Upper lobe of right lung (tissue), 1 donor: ENCODE data around the gene GID8. TPM values are rescaled to one million over a fixed set of nuclear protein-coding genes. Genes with fewer than 3 reads are reported as not detected.

ENCODE experiments used
- ATAC-seq: fragments of 200-7000 bp; cut with Tn5 transposase; one replicate; pipeline ENCODE4 v1.9.1; 2020; ENCODE audit warnings: mild to moderate bottlenecking, moderate library complexity
- DNase-seq: peaks from one replicate; pipeline ENCODE4 v3.0.0-alpha.2; 2020
- H3K27ac ChIP-seq: fragments of 200-600 bp; one replicate; pipeline ENCODE4 v1.8.0; 2022
- H3K27me3 ChIP-seq: fragments of 200-600 bp; one replicate; pipeline ENCODE4 v1.8.0; 2022; ENCODE audit warnings: mild to moderate bottlenecking
- H3K36me3 ChIP-seq: fragments of 200-600 bp; one replicate; pipeline ENCODE4 v1.8.0; 2022
- H3K4me1 ChIP-seq: fragments of 200-600 bp; one replicate; pipeline ENCODE4 v1.8.0; 2022
- H3K4me3 ChIP-seq: fragments of 200-600 bp; one replicate; pipeline ENCODE4 v1.8.0; 2022; ENCODE audit warnings: mild to moderate bottlenecking
- H3K9me3 ChIP-seq: fragments of 200-600 bp; one replicate; pipeline ENCODE4 v1.8.0; 2022
- CTCF ChIP-seq: fragments of 200-600 bp; IDR thresholded peaks from one replicate; pipeline ENCODE4 v1.8.0; 2022; ENCODE audit warnings: antibody characterized with exemption
- intact Hi-C: fragments of 100-400 bp; cut with DNase I; formaldehyde crosslinking; loops from one replicate; pipeline ENCODE4 v1.11.0; 2022
- total RNA-seq: library from RNA; stranded (reverse); fragmentation: NEBNext Ultra II Directional; extraction: Animal tissue kit (Norgen Biotek cat#: 25700); gene quantifications from one replicate; pipeline ENCODE4 v1.2.1, GENCODE V29; 2021
- donor health status: DM: no; HTN: yes; CAD: no; lungs with severe emphysema.

The GID8 gene
- total RNA-seq, 1 donor from 2014 or later = 27.4 TPM

GRCh38 chr20:62982124-62983075, 44.5 kb downstream of the GID8 start:
- Histone ChIP-seq H3K27ac (no peak overlapping the region), H3K27me3 (peaks cover 84% of the 10 kb centered on the region), H3K4me1 (peaks cover 3% of the 10 kb centered on the region), H3K36me3 (no peaks in the 10 kb centered on the region), H3K9me3 (no peaks in the 10 kb centered on the region), H3K4me3 (no peak overlapping the region)
- ATAC-seq = no peak
- intact Hi-C loops = no loop called here
- DNase-seq = no peak
- TF ChIP-seq CTCF = no peak

- DNase-seq = no peak
- H3K27me3 ChIP-seq = peaks cover 76% of the 10 kb centered on the region
Observed at GRCh38 chr20:62983210-62983609, 45.3 kb downstream of the GID8 start.

GRCh38 chr20:62984666-62985443, 46.9 kb downstream of the GID8 start:
- no peak for TF ChIP-seq CTCF
- no peaks in the 10 kb centered on the region for H3K36me3 ChIP-seq
- no peaks in the 10 kb centered on the region for H3K4me1 ChIP-seq
- DNase-seq (no peak), ATAC-seq (no peak)
- no peak overlapping the region for H3K4me3 ChIP-seq
- H3K27ac ChIP-seq = no peak overlapping the region
- H3K9me3 ChIP-seq = no peaks in the 10 kb centered on the region
- peaks cover 59% of the 10 kb centered on the region for H3K27me3 ChIP-seq
- intact Hi-C loops = no loop called here

More at GRCh38 chr20:62983210-62983609, 45.3 kb downstream of the GID8 start:
- intact Hi-C loops = no loop called here
- H3K9me3 ChIP-seq = no peaks in the 10 kb centered on the region
- no peak for ATAC-seq
- H3K27ac ChIP-seq = no peak overlapping the region
- peaks cover 2% of the 10 kb centered on the region for H3K4me1 ChIP-seq
- TF ChIP-seq CTCF = no peak
- H3K4me3 ChIP-seq = no peak overlapping the region
- H3K36me3 ChIP-seq = no peaks in the 10 kb centered on the region

- DNase-seq = no peak
- no peak overlapping the region for H3K27ac ChIP-seq
Observed at GRCh38 chr20:62985444-62985778, 47.5 kb downstream of the GID8 start.

More at GRCh38 chr20:62985444-62985778, 47.5 kb downstream of the GID8 start:
- intact Hi-C loops = no loop called here
- H3K4me3 ChIP-seq = no peak overlapping the region
- peaks cover 54% of the 10 kb centered on the region for H3K27me3 ChIP-seq
- no peak for ATAC-seq
- no peaks in the 10 kb centered on the region for H3K4me1 ChIP-seq
- H3K36me3 ChIP-seq = no peaks in the 10 kb centered on the region
- TF ChIP-seq CTCF = no peak
- H3K9me3 ChIP-seq = no peaks in the 10 kb centered on the region
